GM10847 (cell line): ENCODE results near the gene ALMS1.

Experiments
- POLR2A ChIP-seq: IDR thresholded peaks from 2 replicates; pipeline ENCODE4 v1.6.1; 2011; ENCODE audit not compliant: insufficient read length; ENCODE audit errors: extremely low read depth

The ALMS1 gene

GRCh38 chr2:73594251-73594650 lies 208.6 kb downstream of the ALMS1 start:
- TF ChIP-seq POLR2A: no peak

GRCh38 chr2:73601780-73602179 lies 216.1 kb downstream of the ALMS1 start:
- no peak for TF ChIP-seq POLR2A

GRCh38 chr2:73610111-73610510 lies 224.5 kb downstream of the ALMS1 start:
- TF ChIP-seq POLR2A: no peak

- no peak for TF ChIP-seq POLR2A
These were observed 225.6 kb downstream of the ALMS1 start for GRCh38 chr2:73611193-73611592.

- TF ChIP-seq POLR2A: no peak
These were observed 226.2 kb downstream of the ALMS1 start for GRCh38 chr2:73611867-73612266.

- no peak for TF ChIP-seq POLR2A
These were observed 228.5 kb downstream of the ALMS1 start for GRCh38 chr2:73614105-73614504.

- TF ChIP-seq POLR2A: no peak
These were observed 229.4 kb downstream of the ALMS1 start for GRCh38 chr2:73614997-73615396.

- TF ChIP-seq POLR2A: no peak
These were observed 252.8 kb downstream of the ALMS1 start for GRCh38 chr2:73638429-73638828.

- no peak for TF ChIP-seq POLR2A
These were observed 254.9 kb downstream of the ALMS1 start for GRCh38 chr2:73640511-73640911.

- no peak for TF ChIP-seq POLR2A
These were observed 255.5 kb downstream of the ALMS1 start for GRCh38 chr2:73640946-73641766.

- no peak for TF ChIP-seq POLR2A
These were observed 256.1 kb downstream of the ALMS1 start for GRCh38 chr2:73641767-73642062.

- no peak for TF ChIP-seq POLR2A
These were observed 256.8 kb downstream of the ALMS1 start, which contains the start of gene NAT8 for GRCh38 chr2:73642338-73643018. TSS of gene NAT8 (minus strand) at chr2:73642422. CDS start at chr2:73641628, 794 bp downstream.

GRCh38 chr2:73651591-73652230 lies 266.1 kb downstream of the ALMS1 start:
- no peak for TF ChIP-seq POLR2A

GRCh38 chr2:73652348-73652747 lies 266.7 kb downstream of the ALMS1 start:
- no peak for TF ChIP-seq POLR2A

- no peak for TF ChIP-seq POLR2A
These were observed 268.5 kb downstream of the ALMS1 start for GRCh38 chr2:73654175-73654574.
